Measurements from ENCODE around the gene MYF5.

GRCh38 chr12:80681287-80681686, 35.4 kb upstream of the MYF5 start:
- TF ChIP-seq, protein P1, sequence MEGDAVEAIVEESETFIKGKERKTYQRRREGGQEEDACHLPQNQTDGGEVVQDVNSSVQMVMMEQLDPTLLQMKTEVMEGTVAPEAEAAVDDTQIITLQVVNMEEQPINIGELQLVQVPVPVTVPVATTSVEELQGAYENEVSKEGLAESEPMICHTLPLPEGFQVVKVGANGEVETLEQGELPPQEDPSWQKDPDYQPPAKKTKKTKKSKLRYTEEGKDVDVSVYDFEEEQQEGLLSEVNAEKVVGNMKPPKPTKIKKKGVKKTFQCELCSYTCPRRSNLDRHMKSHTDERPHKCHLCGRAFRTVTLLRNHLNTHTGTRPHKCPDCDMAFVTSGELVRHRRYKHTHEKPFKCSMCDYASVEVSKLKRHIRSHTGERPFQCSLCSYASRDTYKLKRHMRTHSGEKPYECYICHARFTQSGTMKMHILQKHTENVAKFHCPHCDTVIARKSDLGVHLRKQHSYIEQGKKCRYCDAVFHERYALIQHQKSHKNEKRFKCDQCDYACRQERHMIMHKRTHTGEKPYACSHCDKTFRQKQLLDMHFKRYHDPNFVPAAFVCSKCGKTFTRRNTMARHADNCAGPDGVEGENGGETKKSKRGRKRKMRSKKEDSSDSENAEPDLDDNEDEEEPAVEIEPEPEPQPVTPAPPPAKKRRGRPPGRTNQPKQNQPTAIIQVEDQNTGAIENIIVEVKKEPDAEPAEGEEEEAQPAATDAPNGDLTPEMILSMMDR (IDR thresholded peaks at IDR 0.05): no peak
- TF ChIP-seq POLR2A (IDR thresholded peaks at IDR 0.05): no peak

All from right lobe of liver (tissue), 4 donors.